Uterus (tissue), 4 donors: ENCODE data around the gene MYH10. TPM values are rescaled to one million over a fixed set of nuclear protein-coding genes. Genes with fewer than 3 reads are reported as not detected.

Experiments
- DNase-seq, 2 donors: peaks; one replicate each; pipeline ENCODE4 v3.0.0-alpha.2; 2019 to 2020
- H3K27ac ChIP-seq, 2 donors: fragments of 200-600 bp; sonication (generic); 1 replicate in 1 of 2; 2 replicates in 1 of 2; pipeline ENCODE4 v1.5.1; 2016 to 2018
- H3K27me3 ChIP-seq, 2 donors: fragments of 200-600 bp; sonication (generic); one replicate each; pipeline ENCODE4 v1.5.1; 2018 to 2019; ENCODE audit warnings: control low read depth in 1 of 2
- H3K36me3 ChIP-seq, 2 donors: fragments of 200-600 bp; sonication (generic); one replicate each; pipeline ENCODE4 v1.5.1; 2019; ENCODE audit warnings: control low read depth in 1 of 2
- H3K4me1 ChIP-seq, 2 donors: fragments of 200-600 bp; sonication (generic); one replicate each; pipeline ENCODE4 v1.5.1; 2018 to 2019; ENCODE audit warnings: control low read depth in 1 of 2
- H3K4me3 ChIP-seq, 2 donors: fragments of 200-600 bp; sonication (generic); 1 replicate in 1 of 2; 2 replicates in 1 of 2; pipeline ENCODE4 v1.5.1; 2018 to 2019; ENCODE audit warnings: mild to moderate bottlenecking in 1 of 2
- H3K9me3 ChIP-seq, 2 donors: fragments of 200-600 bp; sonication (generic); one replicate each; pipeline ENCODE4 v1.5.1; 2019; ENCODE audit warnings: control low read depth in 1 of 2
- POLR2A ChIP-seq, 2 donors: fragments of 450-650 bp; IDR thresholded peaks; one replicate each; pipeline ENCODE4 v1.6.1; 2016; ENCODE audit warnings: antibody characterized with exemption in 2 of 2, mild to moderate bottlenecking in 1 of 2, moderate library complexity in 1 of 2
- intact Hi-C: fragments of 100-400 bp; cut with DNase I; formaldehyde crosslinking; loops from one replicate; pipeline ENCODE4 v1.15.1; 2023; ENCODE audit warnings: low total_unique reads
- total RNA-seq, 4 donors: library from RNA; depleted of rRNA in 3 of 4; stranded (reverse); fragments of >200 nt in 3 of 4; gene quantifications; one replicate each; pipeline versions ENCODE4 v1.1.0 to v1.2.4, GENCODE V29; 2014 to 2023
- TF ChIP-seq, protein P1 (sequence below), 4 experiments: fragments of 200-600 bp in 2 of 4; fragments of 450-650 bp in 2 of 4; sonication (generic) in 2 of 4; IDR thresholded peaks; one replicate each; pipeline ENCODE4 v1.5.1; 2016 to 2019; ENCODE audit warnings: antibody characterized with exemption in 4 of 4, mild to moderate bottlenecking in 2 of 4, moderate library complexity in 1 of 4
- donor health status: DM: yes; HTN: yes; CAD: no.

MYH10 gene
- total RNA-seq, 4 donors from 2014 or later: 39.1 to 229 (median 65.0) TPM

DNA sequence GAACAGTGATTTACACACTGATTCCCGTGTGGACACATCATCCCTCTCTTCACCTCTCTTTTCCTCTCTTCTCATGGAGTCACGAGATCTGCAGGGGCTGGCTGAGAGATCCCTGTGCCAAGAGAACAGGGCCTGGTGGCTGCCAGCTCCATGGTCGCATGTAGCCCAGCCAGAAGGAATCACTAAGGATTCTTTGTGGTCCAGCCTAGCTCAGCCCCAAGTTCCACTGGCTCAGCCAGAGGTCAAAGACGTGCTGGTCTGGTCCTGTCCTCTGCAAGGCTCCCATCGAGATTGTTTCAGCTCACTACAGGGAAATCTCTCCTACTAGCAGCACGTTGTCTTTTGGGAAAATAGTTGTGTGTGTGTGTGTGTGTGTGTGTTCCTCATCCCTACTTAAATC, 128.4 kb downstream of the MYH10 start:
- TF ChIP-seq, protein P1, sequence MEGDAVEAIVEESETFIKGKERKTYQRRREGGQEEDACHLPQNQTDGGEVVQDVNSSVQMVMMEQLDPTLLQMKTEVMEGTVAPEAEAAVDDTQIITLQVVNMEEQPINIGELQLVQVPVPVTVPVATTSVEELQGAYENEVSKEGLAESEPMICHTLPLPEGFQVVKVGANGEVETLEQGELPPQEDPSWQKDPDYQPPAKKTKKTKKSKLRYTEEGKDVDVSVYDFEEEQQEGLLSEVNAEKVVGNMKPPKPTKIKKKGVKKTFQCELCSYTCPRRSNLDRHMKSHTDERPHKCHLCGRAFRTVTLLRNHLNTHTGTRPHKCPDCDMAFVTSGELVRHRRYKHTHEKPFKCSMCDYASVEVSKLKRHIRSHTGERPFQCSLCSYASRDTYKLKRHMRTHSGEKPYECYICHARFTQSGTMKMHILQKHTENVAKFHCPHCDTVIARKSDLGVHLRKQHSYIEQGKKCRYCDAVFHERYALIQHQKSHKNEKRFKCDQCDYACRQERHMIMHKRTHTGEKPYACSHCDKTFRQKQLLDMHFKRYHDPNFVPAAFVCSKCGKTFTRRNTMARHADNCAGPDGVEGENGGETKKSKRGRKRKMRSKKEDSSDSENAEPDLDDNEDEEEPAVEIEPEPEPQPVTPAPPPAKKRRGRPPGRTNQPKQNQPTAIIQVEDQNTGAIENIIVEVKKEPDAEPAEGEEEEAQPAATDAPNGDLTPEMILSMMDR (IDR thresholded peaks at IDR 0.05): no peak
- no peak for TF ChIP-seq POLR2A (IDR thresholded peaks at IDR 0.05)
- H3K4me1 ChIP-seq: no peaks in the 10 kb centered on the region
- no peaks in the 10 kb centered on the region for H3K36me3 ChIP-seq
- H3K27ac ChIP-seq: no peak overlapping the region
- H3K9me3 ChIP-seq: no peaks in the 10 kb centered on the region
- no peak for DNase-seq
- intact Hi-C loops: no loop called here
- no peaks in the 10 kb centered on the region for H3K27me3 ChIP-seq
- no peak overlapping the region for H3K4me3 ChIP-seq

DNA sequence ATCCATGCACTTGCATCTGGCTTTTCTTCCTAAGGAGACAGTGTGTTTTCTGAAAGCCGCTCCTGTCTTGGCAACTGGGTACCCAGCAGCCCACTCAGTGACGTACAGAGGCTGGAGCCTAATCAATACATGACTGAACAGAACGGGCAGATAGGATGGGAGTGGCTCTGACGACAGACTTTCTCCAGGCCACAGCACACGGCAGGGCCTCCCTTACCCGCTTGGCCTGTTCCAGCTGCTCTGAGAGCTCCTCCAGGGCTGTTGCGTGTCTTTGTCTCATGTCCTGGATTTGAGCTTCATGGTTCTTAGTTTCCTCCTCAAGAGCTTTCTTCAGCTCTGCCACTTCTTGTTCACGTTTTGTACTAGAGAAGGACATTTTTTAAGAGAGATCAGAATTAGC, 129.9 kb downstream of the MYH10 start:
- DNase-seq: no peak
- Histone ChIP-seq H3K4me3 (no peak overlapping the region), H3K36me3 (no peaks in the 10 kb centered on the region), H3K9me3 (no peaks in the 10 kb centered on the region), H3K27ac (no peak overlapping the region), H3K27me3 (no peaks in the 10 kb centered on the region), H3K4me1 (no peaks in the 10 kb centered on the region)
- intact Hi-C loops: no loop called here
- TF ChIP-seq, protein P1 (IDR thresholded peaks at IDR 0.05): no peak
- TF ChIP-seq POLR2A (IDR thresholded peaks at IDR 0.05): no peak

DNA sequence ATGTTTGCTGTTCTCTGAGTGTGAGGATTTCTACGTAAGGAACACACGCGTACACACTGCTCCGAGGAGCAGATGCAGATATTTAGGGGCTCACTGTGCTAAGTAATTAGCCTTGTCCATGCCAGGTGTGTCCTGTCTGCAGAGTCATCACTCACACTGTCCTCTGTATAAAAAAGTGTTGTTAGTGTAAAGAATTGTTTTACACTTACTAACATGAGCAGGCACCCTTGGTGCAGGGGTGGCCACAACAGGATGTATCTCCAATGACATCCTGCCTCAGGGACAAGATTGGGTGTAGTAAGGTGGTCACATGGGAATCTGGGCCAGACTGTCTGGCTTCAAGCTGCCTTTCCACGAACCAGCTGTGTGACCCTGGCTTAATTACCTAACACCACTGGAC, 130.9 kb downstream of the MYH10 start:
- H3K27me3 ChIP-seq: no peaks in the 10 kb centered on the region
- H3K9me3 ChIP-seq: no peaks in the 10 kb centered on the region
- intact Hi-C loops: no loop called here
- H3K36me3 ChIP-seq: no peaks in the 10 kb centered on the region
- TF ChIP-seq, protein P1 (IDR thresholded peaks at IDR 0.05): no peak
- TF ChIP-seq POLR2A (IDR thresholded peaks at IDR 0.05): no peak
- H3K4me3 ChIP-seq: no peak overlapping the region
- no peaks in the 10 kb centered on the region for H3K4me1 ChIP-seq
- no peak for DNase-seq
- no peak overlapping the region for H3K27ac ChIP-seq

DNA sequence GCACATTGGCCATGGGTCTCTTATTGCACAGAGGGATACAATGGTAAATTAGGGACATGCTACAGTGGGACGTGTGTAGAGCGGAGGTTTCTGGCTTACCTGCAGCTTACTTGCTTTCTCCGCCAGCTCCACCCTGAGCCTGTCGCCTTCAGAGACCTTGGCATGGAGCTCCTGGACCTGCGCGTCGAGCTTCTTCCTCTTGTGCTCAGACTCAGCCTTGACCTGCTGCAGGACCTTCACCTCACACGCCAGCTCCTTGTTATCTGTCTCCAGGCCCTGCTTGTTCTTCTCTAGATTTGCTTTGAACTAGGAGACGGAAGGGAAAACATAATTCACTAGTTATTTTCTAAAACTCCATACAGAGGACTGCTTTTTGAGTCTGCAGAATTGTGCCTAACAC, 131.4 kb downstream of the MYH10 start:
- Histone ChIP-seq H3K36me3 (no peaks in the 10 kb centered on the region), H3K4me3 (no peak overlapping the region), H3K4me1 (no peaks in the 10 kb centered on the region), H3K9me3 (no peaks in the 10 kb centered on the region), H3K27ac (no peak overlapping the region), H3K27me3 (no peaks in the 10 kb centered on the region)
- TF ChIP-seq, protein P1 (IDR thresholded peaks at IDR 0.05): no peak
- TF ChIP-seq POLR2A (IDR thresholded peaks at IDR 0.05): no peak
- DNase-seq: no peak
- intact Hi-C loops: no loop called here

DNA sequence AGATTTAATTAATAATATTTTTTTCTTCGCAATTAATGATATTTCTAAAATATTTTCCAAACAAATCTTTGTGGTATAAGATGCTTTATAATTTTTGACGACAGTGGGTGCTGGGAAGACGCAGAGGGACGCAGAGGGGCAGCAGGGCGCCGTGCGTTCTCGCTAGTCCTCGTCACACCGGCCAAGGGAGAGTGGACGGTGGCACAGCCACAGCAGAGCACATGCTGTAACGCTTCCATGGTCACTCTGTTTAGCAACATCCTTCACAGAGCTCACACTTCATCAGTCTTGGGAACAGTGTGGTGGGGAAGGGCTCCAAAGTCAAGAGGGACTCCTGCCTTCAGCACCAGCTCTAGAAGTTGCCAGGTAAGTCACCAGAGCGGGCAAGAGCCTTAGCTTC, 134.4 kb downstream of the MYH10 start:
- no peaks in the 10 kb centered on the region for H3K9me3 ChIP-seq
- TF ChIP-seq, protein P1 (IDR thresholded peaks at IDR 0.05): no peak
- no peak for TF ChIP-seq POLR2A (IDR thresholded peaks at IDR 0.05)
- H3K4me3 ChIP-seq: no peak overlapping the region
- no peak overlapping the region for H3K27ac ChIP-seq
- DNase-seq: no peak
- no peaks in the 10 kb centered on the region for H3K4me1 ChIP-seq
- intact Hi-C loops: no loop called here
- no peaks in the 10 kb centered on the region for H3K27me3 ChIP-seq
- H3K36me3 ChIP-seq: no peaks in the 10 kb centered on the region
